Kidney (tissue), 14 donors: ENCODE measurements around the gene KCNJ8. TPM values are rescaled to one million over a fixed set of nuclear protein-coding genes. Genes with fewer than 3 reads are reported as not detected.

ENCODE experiments used
- DNase-seq, 5 donors: peaks; one replicate each; pipeline ENCODE4 v3.0.0-alpha.2; 2013 to 2020
- FAIRE-seq: peaks from 2 replicates; lab custom pipeline; 2012; peaks lifted over from hg19 to GRCh38; lab: Jason Lieb, UNC
- H3K27ac ChIP-seq, 2 donors: one replicate each; pipeline ENCODE4 v1.7.0; 2013; ENCODE audit warnings: low read depth in 2 of 2, low read length in 2 of 2, inconsistent platforms in 1 of 2
- H3K27me3 ChIP-seq: one replicate; pipeline ENCODE4 v1.7.1; 2013; ENCODE audit warnings: low read length, inconsistent platforms; ENCODE audit not compliant: control insufficient read depth, insufficient read depth
- H3K36me3 ChIP-seq, 3 donors: one replicate each; pipeline versions ENCODE4 v1.7.0 to v1.7.1; 2013; ENCODE audit warnings: low read length in 3 of 3, control low read depth in 1 of 3, inconsistent platforms in 1 of 3; ENCODE audit not compliant: insufficient read depth in 3 of 3, control insufficient read depth in 2 of 3
- H3K4me1 ChIP-seq, 3 donors: one replicate each; pipeline versions ENCODE4 v1.7.0 to v1.7.1; 2013; ENCODE audit warnings: low read length in 3 of 3, inconsistent platforms in 1 of 3, low read depth in 1 of 3; ENCODE audit not compliant: control insufficient read depth in 2 of 3, insufficient read depth in 2 of 3
- H3K4me3 ChIP-seq, 3 donors: one replicate each; pipeline versions ENCODE4 v1.7.0 to v1.8.1; 2013; ENCODE audit warnings: low read length in 3 of 3, control low read depth in 1 of 3, inconsistent platforms in 1 of 3
- H3K9ac ChIP-seq, 3 donors: one replicate each; pipeline versions ENCODE4 v1.7.0 to v1.7.1; 2013; ENCODE audit warnings: low read length in 3 of 3, control low read depth in 1 of 3, inconsistent platforms in 1 of 3
- H3K9me3 ChIP-seq, 3 donors: one replicate each; pipeline versions ENCODE4 v1.7.0 to v1.7.1; 2013; ENCODE audit warnings: low read length in 3 of 3, control low read depth in 1 of 3, inconsistent platforms in 1 of 3; ENCODE audit not compliant: control insufficient read depth in 2 of 3, insufficient read depth in 1 of 3
- CTCF ChIP-seq: IDR thresholded peaks from 3 replicates; pipeline ENCODE4 v1.5.1; 2012; ENCODE audit warnings: mild to moderate bottlenecking, moderate library complexity, borderline replicate concordance; ENCODE audit not compliant: insufficient read depth; ENCODE audit errors: extremely low read depth
- intact Hi-C: fragments of 100-400 bp; cut with DNase I; formaldehyde crosslinking; loops from one replicate; pipeline ENCODE4 v1.11.1; 2022
- polyA plus RNA-seq: library from polyadenylated mRNA; stranded (reverse); fragments of 350-450 nt; fragmentation: Illumina TruSeq; extraction: RNeasy Lipid Tissue Mini Kit (QIAGEN cat#74804); gene quantifications from one replicate; pipeline ENCODE4 v1.2.3, GENCODE V29; 2014; ENCODE audit warnings: low read depth, low replicate concordance; ENCODE audit not compliant: insufficient read depth
- total RNA-seq: library from RNA; stranded (reverse); fragmentation: NEBNext Ultra II Directional; extraction: Animal tissue kit (Norgen Biotek cat#: 25700); gene quantifications from one replicate; pipeline ENCODE4 v1.2.1, GENCODE V29; 2021
- donor health status: control.
- donor health status: control.
- donor health status: control.
- donor health status: control.
- donor health status: control.
- donor health status: DM: yes; HTN: yes; CAD: no.
- donor health status: Normal renal cell carcinoma (clear cell type).

The KCNJ8 gene
- total and polyA plus RNA-seq, 2 donors from 2014 or later: 5.6 to 13.1 TPM

DNA sequence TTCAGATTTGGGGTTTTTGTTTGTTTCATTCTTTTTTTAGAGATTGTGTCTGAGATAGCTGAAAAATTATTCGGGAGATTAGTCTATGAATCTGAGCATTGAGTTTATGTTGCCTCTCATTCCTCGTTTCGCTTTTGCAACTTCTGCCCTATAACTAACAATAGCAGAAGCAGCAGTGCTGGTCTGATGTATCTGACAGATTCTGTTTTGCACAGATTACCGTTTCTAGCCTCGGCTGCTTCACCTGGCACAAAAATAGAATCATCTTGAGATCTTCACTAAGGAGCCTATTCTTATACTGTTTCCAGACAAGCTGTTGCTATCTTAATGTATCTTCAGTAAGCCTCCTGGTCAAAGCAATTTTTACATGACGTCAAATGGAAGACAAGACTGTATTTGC, 29.2 kb downstream of the KCNJ8 start:
- intact Hi-C loops: no loop called here
- no peaks in the 10 kb centered on the region for H3K9me3 ChIP-seq
- no peaks in the 10 kb centered on the region for H3K4me1 ChIP-seq
- H3K27me3 ChIP-seq: no peaks in the 10 kb centered on the region
- no peak overlapping the region for H3K4me3 ChIP-seq
- no peak for DNase-seq
- H3K27ac ChIP-seq: no peak overlapping the region
- no peaks in the 10 kb centered on the region for H3K36me3 ChIP-seq
- H3K9ac ChIP-seq: no peak overlapping the region
- no peak for FAIRE-seq
- no peak for TF ChIP-seq CTCF

DNA sequence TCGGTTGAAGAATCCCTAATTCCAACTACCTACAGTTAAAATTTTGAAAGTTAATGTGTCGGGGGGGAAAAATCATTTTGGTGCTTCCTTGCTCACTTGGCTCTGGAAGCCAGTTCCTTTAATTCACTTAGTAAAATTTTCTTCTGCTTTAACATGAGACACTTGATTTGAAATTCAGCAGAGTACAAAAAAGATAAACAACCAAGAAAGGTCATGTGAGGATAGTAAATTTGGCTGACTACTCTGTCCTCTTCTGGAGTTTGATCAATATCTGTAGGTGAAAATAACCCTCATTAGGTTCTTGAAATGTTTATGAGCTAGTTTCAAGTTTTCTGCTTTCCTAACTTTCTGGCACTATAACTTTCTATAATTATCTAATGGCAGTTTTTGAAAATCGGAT, 43.4 kb downstream of the KCNJ8 start:
- no peaks in the 10 kb centered on the region for H3K27me3 ChIP-seq
- intact Hi-C loops: no loop called here
- FAIRE-seq: no peak

DNA sequence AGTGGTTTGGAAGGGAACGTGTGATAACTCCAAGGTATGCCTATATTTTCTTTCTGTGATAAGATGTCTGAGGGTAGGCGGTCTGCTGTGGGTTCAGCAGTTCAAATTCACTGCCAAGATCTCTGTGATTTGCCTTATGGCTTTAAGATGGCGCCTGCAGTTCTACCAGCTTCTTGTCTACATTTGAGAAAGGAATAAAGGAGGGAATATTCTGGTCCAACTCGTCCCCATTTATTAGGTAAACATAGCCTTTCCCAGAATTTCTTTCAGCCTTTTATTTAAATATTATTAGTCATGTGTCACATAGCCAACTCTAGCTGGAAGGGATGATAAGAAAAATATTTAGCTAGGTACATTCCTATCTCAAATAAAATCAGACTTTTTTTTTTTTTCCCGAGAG, 48.8 kb downstream of the KCNJ8 start:
- intact Hi-C loops: no loop called here
- FAIRE-seq (no peak), DNase-seq (no peak)
- no peak overlapping the region for H3K4me3 ChIP-seq
- no peak overlapping the region for H3K9ac ChIP-seq
- no peaks in the 10 kb centered on the region for H3K9me3 ChIP-seq
- H3K36me3 ChIP-seq: no peaks in the 10 kb centered on the region
- TF ChIP-seq CTCF: no peak
- no peak overlapping the region for H3K27ac ChIP-seq
- no peaks in the 10 kb centered on the region for H3K4me1 ChIP-seq
- H3K27me3 ChIP-seq: no peaks in the 10 kb centered on the region

More for the DNA sequence above, 43.4 kb downstream of the KCNJ8 start:
- no peak overlapping the region for H3K9ac ChIP-seq
- H3K36me3 ChIP-seq: no peaks in the 10 kb centered on the region
- no peak overlapping the region for H3K4me3 ChIP-seq
- no peaks in the 10 kb centered on the region for H3K9me3 ChIP-seq
- no peak for TF ChIP-seq CTCF
- H3K27ac ChIP-seq: no peak overlapping the region
- DNase-seq: no peak
- H3K4me1 ChIP-seq: no peaks in the 10 kb centered on the region
